Transverse colon (tissue), 4 donors: ENCODE data around the gene CD8A. TPM values are rescaled to one million over a fixed set of nuclear protein-coding genes. Genes with fewer than 3 reads are reported as not detected.

Experiments used
- DNase-seq: peaks from one replicate; pipeline ENCODE4 v3.0.0-alpha.2; 2019
- H3K27ac ChIP-seq, 4 donors: fragments of 200-600 bp; sonication (generic); 2 replicates each; pipeline ENCODE4 v1.5.1; 2016 to 2018; ENCODE audit warnings: inconsistent platforms in 4 of 4
- H3K27me3 ChIP-seq: fragments of 200-600 bp; sonication (generic); 2 replicates; pipeline ENCODE4 v1.5.1; 2017; ENCODE audit warnings: inconsistent platforms
- H3K36me3 ChIP-seq, 4 donors: fragments of 200-600 bp; sonication (generic); 2 replicates each; pipeline ENCODE4 v1.5.1; 2017 to 2019; ENCODE audit warnings: inconsistent platforms in 4 of 4
- H3K4me1 ChIP-seq, 4 donors: fragments of 200-600 bp; sonication (generic); 2 replicates each; pipeline ENCODE4 v1.5.1; 2017 to 2020; ENCODE audit warnings: inconsistent platforms in 4 of 4
- H3K4me3 ChIP-seq, 4 donors: fragments of 200-600 bp; sonication (generic); 1 replicate in 1 of 4; 2 replicates in 3 of 4; pipeline versions ENCODE4 v1.5.1 to v1.6.1; 2017 to 2019; ENCODE audit warnings: inconsistent platforms in 4 of 4
- H3K9me3 ChIP-seq, 2 donors: fragments of 200-600 bp; sonication (generic); 2 replicates each; pipeline ENCODE4 v1.5.1; 2017 to 2019; ENCODE audit warnings: inconsistent platforms in 2 of 2
- CTCF ChIP-seq, 5 experiments: fragments of 200-600 bp in 3 of 5; fragments of 450-650 bp in 2 of 5; sonication (generic) in 3 of 5; IDR thresholded peaks; 1 replicate in 2 of 5; 2 replicates in 3 of 5; pipeline ENCODE4 v1.5.1; 2016 to 2017; ENCODE audit warnings: antibody characterized with exemption in 5 of 5, inconsistent platforms in 3 of 5, mild to moderate bottlenecking in 2 of 5, moderate library complexity in 1 of 5
- EP300 ChIP-seq: sonication (generic); formaldehyde crosslinking; IDR thresholded peaks from one replicate; pipeline ENCODE4 v1.6.1; 2017; ENCODE audit warnings: antibody characterized with exemption, low read depth
- POLR2A ChIP-seq: fragments of 450-650 bp; IDR thresholded peaks from one replicate; pipeline ENCODE4 v1.6.1; 2016; ENCODE audit warnings: antibody characterized with exemption, mild to moderate bottlenecking, moderate library complexity
- POLR2AphosphoS5 ChIP-seq, 3 donors: sonication (generic); formaldehyde crosslinking; IDR thresholded peaks; one replicate each; pipeline ENCODE4 v1.6.1; 2016; ENCODE audit warnings: antibody characterized with exemption in 3 of 3
- WGBS, 2 donors: methylation state at CpG; one replicate each; pipeline ENCODE4 v1.1.5; 2018; ENCODE audit warnings: low coverage in 1 of 2; 5-methylcytosine and 5-hydroxymethylcytosine counted together
- in situ Hi-C, 4 donors: fragments of 200-750 bp; cut with MboI; loops; one replicate each; pipeline versions ENCODE4 v1.15.0 to v1.15.1; 2017; ENCODE audit warnings: low sequenced_read_pairs in 3 of 4, low pct_ligation_motif_present in 1 of 4, low pct_unique_long_range_greater_than_20kb in 1 of 4
- intact Hi-C: fragments of 100-400 bp; cut with DNase I; formaldehyde crosslinking; loops from one replicate; pipeline ENCODE4 v1.15.1; 2023; ENCODE audit warnings: low total_unique reads
- total RNA-seq, 4 donors: library from RNA; depleted of rRNA; stranded (reverse); fragments of >200 nt; gene quantifications; one replicate each; pipeline ENCODE4 v1.1.0, GENCODE V29; 2016

The CD8A gene
- total RNA-seq, 4 donors from 2014 or later, result 0.60 to 33.3 (median 2.5) TPM

GRCh38 chr2:86825693-86826381 lies 35.1 kb upstream of the CD8A start:
- no peak overlapping the region for H3K27ac ChIP-seq
- TF ChIP-seq CTCF (IDR thresholded peaks at IDR 0.05), result no peak
- peak; percentile 27 for TF ChIP-seq POLR2A
- no peaks in the 10 kb centered on the region for H3K27me3 ChIP-seq
- WGBS, 2 donors, result 60 to 79% methylated on average over 4 to 15 of the region's 16 CpGs
- no peak for DNase-seq
- H3K36me3 ChIP-seq, result no peaks in the 10 kb centered on the region
- peak overlapping the region in 1 of 4 donors; percentile 2 for H3K4me3 ChIP-seq
- in situ Hi-C loops, result no loop called here
- H3K9me3 ChIP-seq, result no peaks in the 10 kb centered on the region
- no peaks in the 10 kb centered on the region for H3K4me1 ChIP-seq
- intact Hi-C loops, result no loop called here

- Histone ChIP-seq H3K4me1 (no peaks in the 10 kb centered on the region), H3K9me3 (no peaks in the 10 kb centered on the region), H3K27ac (no peak overlapping the region), H3K27me3 (no peaks in the 10 kb centered on the region), H3K36me3 (no peaks in the 10 kb centered on the region), H3K4me3 (peak overlapping the region in 1 of 4 donors; percentile 2)
- TF ChIP-seq POLR2AphosphoS5 (IDR thresholded peaks at IDR 0.05), result no peak
- 86% methylated on average over 11 of the region's 11 CpGs; no CpG with 5 or more reads in 1 of the 2 donors for whole genome bisulfite sequencing, 2 donors
- DNase-seq, result no peak
- intact Hi-C loops (no loop called here), in situ Hi-C loops (no loop called here)
Measured at GRCh38 chr2:86825036-86825692, 34.5 kb upstream of the CD8A start.

- H3K9me3 ChIP-seq, result no peaks in the 10 kb centered on the region
- H3K36me3 ChIP-seq, result no peaks in the 10 kb centered on the region
- WGBS, 2 donors, result 36 to 86% methylated on average over 2 to 3 of the region's 3 CpGs
- TF ChIP-seq EP300 (no peak), CTCF (IDR thresholded peaks at IDR 0.05) (no peak), POLR2A (no peak)
- H3K4me3 ChIP-seq, result no peak overlapping the region
- H3K27me3 ChIP-seq, result peaks cover 3% of the 10 kb centered on the region
- H3K4me1 ChIP-seq, result peaks cover 0 to 12% (median 4%) of the 10 kb centered on the region in 4 donors
- H3K27ac ChIP-seq, result no peak overlapping the region
- intact Hi-C loops, result no loop called here
- in situ Hi-C loops, result no loop called here
- no peak for DNase-seq
Measured at GRCh38 chr2:86822668-86823345, 32.1 kb upstream of the CD8A start.

- Histone ChIP-seq H3K9me3 (no peaks in the 10 kb centered on the region), H3K4me1 (peaks cover 0 to 13% (median 5%) of the 10 kb centered on the region in 4 donors), H3K4me3 (no peak overlapping the region), H3K36me3 (no peaks in the 10 kb centered on the region), H3K27me3 (peaks cover 3% of the 10 kb centered on the region), H3K27ac (no peak overlapping the region)
- WGBS, 2 donors, result 90 to 100% methylated on average over 1 to 6 of the region's 6 CpGs
- intact Hi-C loops, result no loop called here
- DNase-seq, result no peak
- in situ Hi-C loops, result no loop called here
- TF ChIP-seq EP300 (no peak), CTCF (IDR thresholded peaks at IDR 0.05) (no peak), POLR2A (no peak), POLR2AphosphoS5 (IDR thresholded peaks at IDR 0.05) (no peak)
Measured at GRCh38 chr2:86821842-86822241, 31.1 kb upstream of the CD8A start.
